GM18505 (cell line): ENCODE measurements around the gene DVL2.

Source experiments
- ATAC-seq: cut with Tn5 transposase; IDR thresholded peaks from one replicate; pipeline ENCODE4 v1.9.1; 2021; ENCODE audit not compliant: unreplicated experiment
- POLR2A ChIP-seq: IDR thresholded peaks from 4 replicates; pipeline ENCODE4 v1.6.1; 2011; ENCODE audit warnings: borderline replicate concordance; ENCODE audit not compliant: insufficient read depth, insufficient read length; ENCODE audit errors: extremely low read depth

DVL2 gene

GRCh38 chr17:7262192-7262934, 28.0 kb upstream of the DVL2 start, which contains the start of gene CLDN7:
CLDN7 (minus strand) TSS chr17:7262478; CDS start chr17:7262043, 435 bp downstream.
- no peak for ATAC-seq
- TF ChIP-seq POLR2A = no peak

- ATAC-seq = no peak
- no peak for TF ChIP-seq POLR2A
Measured at GRCh38 chr17:7261379-7262191, 27.3 kb upstream of the DVL2 start.

- ATAC-seq = no peak
- TF ChIP-seq POLR2A = peak; percentile 30
Measured at GRCh38 chr17:7260651-7261378, 26.5 kb upstream of the DVL2 start.

- no peak for ATAC-seq
- no peak for TF ChIP-seq POLR2A
Measured at GRCh38 chr17:7260151-7260550, 25.8 kb upstream of the DVL2 start.

- ATAC-seq = no peak
- TF ChIP-seq POLR2A = no peak
Measured at GRCh38 chr17:7259555-7259889, 25.2 kb upstream of the DVL2 start.

- ATAC-seq = no peak
- TF ChIP-seq POLR2A = no peak
Measured at GRCh38 chr17:7258731-7259554, 24.6 kb upstream of the DVL2 start.

GRCh38 chr17:7256766-7257456, 22.6 kb upstream of the DVL2 start:
- no peak for ATAC-seq
- no peak for TF ChIP-seq POLR2A

GRCh38 chr17:7254511-7254910, 20.2 kb upstream of the DVL2 start:
- no peak for ATAC-seq

GRCh38 chr17:7253082-7253481, 18.8 kb upstream of the DVL2 start:
- no peak for ATAC-seq
- no peak for TF ChIP-seq POLR2A

More at GRCh38 chr17:7254511-7254910, 20.2 kb upstream of the DVL2 start:
- TF ChIP-seq POLR2A = no peak

GRCh38 chr17:7252176-7253043, 18.1 kb upstream of the DVL2 start, which contains the start of gene ELP5:
ELP5 (plus strand) TSS chr17:7252215; CDS start chr17:7252551, 336 bp downstream.
- peak; percentile 90 for TF ChIP-seq POLR2A
- ATAC-seq = peak; percentile 44

GRCh38 chr17:7251661-7252175, 17.4 kb upstream of the DVL2 start, which contains the start of gene CTDNEP1:
CTDNEP1 (minus strand) TSS chr17:7251734; CDS start chr17:7251296, 438 bp downstream.
- TF ChIP-seq POLR2A = peak; percentile 58
- peak; percentile 82 for ATAC-seq
